Measurements from ENCODE around the gene PADI3. TPM values are rescaled to one million over a fixed set of nuclear protein-coding genes. Genes with fewer than 3 reads are reported as not detected.

PADI3 gene
- total RNA-seq, 6 donors from 2014 or later, result not detected

DNA sequence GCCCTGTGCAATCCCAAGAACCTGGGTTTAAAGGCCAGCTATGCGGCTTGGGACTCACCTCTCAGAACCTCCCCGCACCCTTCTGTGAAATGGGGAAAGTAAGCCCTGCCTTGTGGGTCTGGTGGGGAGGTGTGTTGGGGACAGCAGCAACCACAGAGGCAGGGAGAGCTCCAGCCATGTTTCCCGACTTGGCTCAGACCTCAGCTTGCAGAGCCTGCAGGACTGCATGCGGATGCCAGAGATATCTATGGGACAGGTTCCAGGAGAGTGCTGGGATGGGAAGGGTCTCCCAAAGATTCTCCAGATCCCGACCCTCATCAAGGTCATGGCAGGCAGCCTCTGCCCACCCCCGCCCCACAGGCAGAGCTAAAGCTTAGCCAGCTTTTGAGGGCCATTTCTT, 23.8 kb upstream of the PADI3 start:
- H3K4me3 ChIP-seq, result no peak overlapping the region
- ATAC-seq (ENCODE audit: low FRiP score in 2 of 2) (no peak), DNase-seq (no peak)
- H3K9me3 ChIP-seq, result no peaks in the 10 kb centered on the region
- WGBS, 2 donors, result 60 to 75% methylated on average over 3 to 6 of the region's 6 CpGs
- no peak for TF ChIP-seq POLR2A (IDR thresholded peaks at IDR 0.05)
- TF ChIP-seq POLR2AphosphoS5 (IDR thresholded peaks at IDR 0.05), result no peak
- TF ChIP-seq, protein P1, sequence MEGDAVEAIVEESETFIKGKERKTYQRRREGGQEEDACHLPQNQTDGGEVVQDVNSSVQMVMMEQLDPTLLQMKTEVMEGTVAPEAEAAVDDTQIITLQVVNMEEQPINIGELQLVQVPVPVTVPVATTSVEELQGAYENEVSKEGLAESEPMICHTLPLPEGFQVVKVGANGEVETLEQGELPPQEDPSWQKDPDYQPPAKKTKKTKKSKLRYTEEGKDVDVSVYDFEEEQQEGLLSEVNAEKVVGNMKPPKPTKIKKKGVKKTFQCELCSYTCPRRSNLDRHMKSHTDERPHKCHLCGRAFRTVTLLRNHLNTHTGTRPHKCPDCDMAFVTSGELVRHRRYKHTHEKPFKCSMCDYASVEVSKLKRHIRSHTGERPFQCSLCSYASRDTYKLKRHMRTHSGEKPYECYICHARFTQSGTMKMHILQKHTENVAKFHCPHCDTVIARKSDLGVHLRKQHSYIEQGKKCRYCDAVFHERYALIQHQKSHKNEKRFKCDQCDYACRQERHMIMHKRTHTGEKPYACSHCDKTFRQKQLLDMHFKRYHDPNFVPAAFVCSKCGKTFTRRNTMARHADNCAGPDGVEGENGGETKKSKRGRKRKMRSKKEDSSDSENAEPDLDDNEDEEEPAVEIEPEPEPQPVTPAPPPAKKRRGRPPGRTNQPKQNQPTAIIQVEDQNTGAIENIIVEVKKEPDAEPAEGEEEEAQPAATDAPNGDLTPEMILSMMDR (IDR thresholded peaks at IDR 0.05), result no peak
- TF ChIP-seq EP300 (IDR thresholded peaks at IDR 0.05), result no peak
- H3K27me3 ChIP-seq, result no peaks in the 10 kb centered on the region
- H3K4me1 ChIP-seq, result no peaks in the 10 kb centered on the region
- H3K36me3 ChIP-seq, result no peaks in the 10 kb centered on the region
- no peak overlapping the region for H3K27ac ChIP-seq

DNA sequence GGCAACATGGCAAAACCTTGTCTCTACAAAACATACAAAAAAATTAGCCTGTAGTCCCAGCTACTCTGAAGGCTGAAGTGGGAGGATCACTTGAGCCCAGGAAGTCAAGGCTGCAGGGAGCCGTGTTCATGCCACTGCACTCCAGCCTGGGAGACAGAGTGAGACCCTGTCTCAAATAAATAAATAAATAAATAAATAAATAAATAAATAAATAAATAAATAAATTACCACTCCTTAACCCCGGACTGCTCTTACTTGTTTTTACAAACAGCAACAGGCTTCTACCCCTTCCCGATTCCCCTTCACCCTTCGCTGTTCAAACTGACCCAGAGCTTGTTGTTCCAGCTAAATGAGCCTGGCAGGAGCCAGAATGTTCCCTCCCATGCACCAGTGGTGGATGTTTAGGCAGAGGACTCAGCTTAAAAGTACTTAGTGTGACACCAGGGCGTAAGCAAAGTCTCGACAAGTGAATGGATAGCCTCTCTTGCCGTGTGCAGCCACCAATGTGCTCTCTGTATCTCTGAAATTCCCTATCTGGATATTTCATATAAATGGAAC, 21.5 kb upstream of the PADI3 start:
- no peak overlapping the region for H3K4me3 ChIP-seq
- no peaks in the 10 kb centered on the region for H3K36me3 ChIP-seq
- 67 to 70% methylated on average over 7 of the region's 7 CpGs for WGBS, 2 donors
- TF ChIP-seq, protein P1 (IDR thresholded peaks at IDR 0.05), result no peak
- ATAC-seq (ENCODE audit: low FRiP score in 2 of 2) (no peak), DNase-seq (no peak)
- no peaks in the 10 kb centered on the region for H3K9me3 ChIP-seq
- H3K4me1 ChIP-seq, result no peaks in the 10 kb centered on the region
- no peaks in the 10 kb centered on the region for H3K27me3 ChIP-seq
- H3K27ac ChIP-seq, result no peak overlapping the region

DNA sequence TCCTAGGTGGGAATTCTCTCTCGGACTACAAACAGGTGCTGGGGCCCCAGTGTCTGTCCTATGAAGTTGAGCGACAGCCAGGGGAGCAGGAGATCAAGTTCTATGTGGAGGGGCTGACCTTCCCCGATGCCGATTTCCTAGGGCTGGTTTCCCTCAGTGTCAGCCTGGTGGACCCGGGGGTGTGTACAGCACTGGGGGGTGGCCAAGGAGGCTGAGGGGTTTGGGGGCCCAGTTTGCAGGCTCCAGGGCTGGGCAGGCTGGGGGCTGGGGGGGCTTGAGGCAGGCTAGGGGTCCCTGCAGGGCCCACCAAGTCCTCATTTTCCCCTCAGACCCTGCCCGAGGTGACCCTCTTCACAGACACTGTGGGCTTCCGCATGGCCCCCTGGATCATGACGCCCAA, 20.3 kb upstream of the PADI3 start:
- TF ChIP-seq, protein P1 (IDR thresholded peaks at IDR 0.05), result no peak
- TF ChIP-seq POLR2A (IDR thresholded peaks at IDR 0.05) (no peak), EP300 (IDR thresholded peaks at IDR 0.05) (no peak), POLR2AphosphoS5 (IDR thresholded peaks at IDR 0.05) (no peak)
- ATAC-seq (ENCODE audit: low FRiP score in 2 of 2) (no peak), DNase-seq (no peak)
- WGBS, 2 donors, result 69 to 74% methylated on average over 8 of the region's 8 CpGs
- no peaks in the 10 kb centered on the region for H3K4me1 ChIP-seq
- no peak overlapping the region for H3K4me3 ChIP-seq
- no peaks in the 10 kb centered on the region for H3K9me3 ChIP-seq
- H3K27me3 ChIP-seq, result no peaks in the 10 kb centered on the region
- no peaks in the 10 kb centered on the region for H3K36me3 ChIP-seq
- no peak overlapping the region for H3K27ac ChIP-seq

DNA sequence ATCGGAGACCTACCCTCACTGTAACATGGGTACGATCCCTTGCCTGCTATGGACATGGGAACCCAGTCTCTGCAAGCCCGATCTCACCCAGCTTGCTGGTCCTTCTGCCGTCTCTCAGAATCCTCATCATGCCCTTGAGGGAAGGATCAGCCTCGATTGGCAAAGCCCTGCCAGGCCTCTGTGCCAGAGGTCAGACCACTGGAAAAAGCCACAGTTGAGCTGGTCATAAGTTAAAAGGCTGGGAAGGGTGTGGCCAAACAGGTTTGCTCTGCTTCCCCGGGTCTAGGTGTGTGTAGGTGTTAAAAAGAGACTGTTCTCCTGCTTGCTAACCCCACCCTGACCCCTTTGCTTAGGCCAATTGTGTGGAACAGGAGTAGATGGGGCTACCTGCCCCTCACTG, 19.5 kb upstream of the PADI3 start:
- WGBS, 2 donors, result 60 to 86% methylated on average over 4 to 5 of the region's 6 CpGs
- no peak overlapping the region for H3K4me3 ChIP-seq
- no peaks in the 10 kb centered on the region for H3K4me1 ChIP-seq
- TF ChIP-seq POLR2A (IDR thresholded peaks at IDR 0.05), result no peak
- TF ChIP-seq EP300 (IDR thresholded peaks at IDR 0.05), result no peak
- no peaks in the 10 kb centered on the region for H3K27me3 ChIP-seq
- H3K9me3 ChIP-seq, result no peaks in the 10 kb centered on the region
- no peak overlapping the region for H3K27ac ChIP-seq
- DNase-seq (no peak), ATAC-seq (ENCODE audit: low FRiP score in 2 of 2) (no peak)
- no peaks in the 10 kb centered on the region for H3K36me3 ChIP-seq

DNA sequence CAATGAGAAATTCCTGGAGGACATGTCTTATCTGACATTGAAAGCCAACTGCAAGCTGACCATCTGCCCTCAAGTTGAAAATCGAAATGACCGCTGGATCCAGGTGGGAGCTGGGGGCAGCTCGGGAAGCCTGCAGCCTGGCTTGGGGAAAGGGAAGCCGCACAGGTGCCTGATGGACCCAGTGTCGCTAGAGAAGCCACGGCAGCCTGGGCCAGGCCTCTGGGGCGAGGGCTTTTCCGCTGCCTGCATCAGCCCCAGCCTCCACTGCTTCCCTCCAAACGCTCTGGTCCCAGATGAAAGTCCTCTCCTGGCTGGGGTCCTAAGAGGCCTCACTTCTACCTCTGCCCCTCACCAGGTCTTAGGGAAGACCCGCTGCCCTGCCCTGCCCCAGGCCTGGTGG, 18.8 kb upstream of the PADI3 start:
- TF ChIP-seq POLR2A (IDR thresholded peaks at IDR 0.05), result no peak
- no peak for TF ChIP-seq POLR2AphosphoS5 (IDR thresholded peaks at IDR 0.05)
- no peak for TF ChIP-seq EP300 (IDR thresholded peaks at IDR 0.05)
- TF ChIP-seq, protein P1 (IDR thresholded peaks at IDR 0.05), result no peak
- ATAC-seq (ENCODE audit: low FRiP score in 2 of 2), result no peak
- no peak for DNase-seq
- Histone ChIP-seq H3K4me3 (no peak overlapping the region), H3K9me3 (no peaks in the 10 kb centered on the region), H3K27ac (no peak overlapping the region), H3K36me3 (no peaks in the 10 kb centered on the region), H3K27me3 (no peaks in the 10 kb centered on the region), H3K4me1 (no peaks in the 10 kb centered on the region)
- WGBS, 2 donors, result 86 to 91% methylated on average over 8 to 10 of the region's 10 CpGs
